ENCODE results near the gene ZRANB2. TPM values are rescaled to one million over a fixed set of nuclear protein-coding genes. Genes with fewer than 3 reads are reported as not detected.

ZRANB2 gene
- total and polyA plus RNA-seq, 2 donors (not counting 1 experiment from before 2014, with no cell fraction given) = 46.9 to 160 TPM

GRCh38 chr1:71026093-71026492 is 54.7 kb downstream of the ZRANB2 start:
- TF ChIP-seq EZH2 (IDR thresholded peaks at IDR 0.05; ENCODE audit: borderline replicate concordance, insufficient read depth, low read depth, low read length, poor library complexity, severe bottlenecking) (no peak), CTCF (IDR thresholded peaks at IDR 0.05) (no peak)
- H3K9ac ChIP-seq (ENCODE audit: low read length) = no peak overlapping the region
- no peaks in the 10 kb centered on the region for H3K4me1 ChIP-seq (ENCODE audit: control insufficient read depth in 2 of 2, insufficient read depth in 2 of 2, low read length in 2 of 2)
- H3K9me3 ChIP-seq (ENCODE audit: control extremely low read depth in 1 of 3, control insufficient read depth in 2 of 3, insufficient read depth in 1 of 3, low read length in 2 of 3) = no peaks in the 10 kb centered on the region
- WGBS (ENCODE audit: insufficient coverage) = no CpG with 5 or more reads among the region's 4 CpGs
- H2AFZ ChIP-seq (ENCODE audit: insufficient read depth, low read depth, low read length, poor library complexity, severe bottlenecking) = no peak overlapping the region
- Mint-ChIP-seq H3K27ac (no peak overlapping the region), H3K4me1 (no peaks in the 10 kb centered on the region), H3K4me3 (no peak overlapping the region), H3K9me3 (ENCODE audit: insufficient read depth) (no peaks in the 10 kb centered on the region), H3K27me3 (peaks cover 8% of the 10 kb centered on the region)
- no peaks in the 10 kb centered on the region for H4K20me1 ChIP-seq (ENCODE audit: control insufficient read depth, insufficient read depth, low read length, poor library complexity, severe bottlenecking)
- no peaks in the 10 kb centered on the region for H3K36me3 ChIP-seq (replicated peaks in 1 of 2; ENCODE audit: control extremely low read depth in 1 of 2, control insufficient read depth in 1 of 2, extremely low read depth in 1 of 2, insufficient read depth in 2 of 2, low read length in 1 of 2)
- no peak overlapping the region for H3K27ac ChIP-seq (ENCODE audit: low read length in 2 of 2)
- H3K4me2 ChIP-seq (replicated peaks; ENCODE audit: low read depth, low read length, poor library complexity, severe bottlenecking) = no peak overlapping the region
- no peak for ATAC-seq (ENCODE audit: low read depth)
- H3K79me2 ChIP-seq (ENCODE audit: control insufficient read depth, insufficient read depth, low read length) = no peaks in the 10 kb centered on the region
- intact Hi-C loops (cut with micrococcal nuclease) = no loop called here
- no peaks in the 10 kb centered on the region for H3K27me3 ChIP-seq (replicated peaks in 1 of 4; ENCODE audit: control extremely low read depth in 1 of 4, control insufficient read depth in 3 of 4, insufficient read depth in 4 of 4, low read length in 3 of 4)
- no peak overlapping the region for H3K4me3 ChIP-seq (ENCODE audit: control extremely low read depth in 1 of 5, extremely low read depth in 1 of 5, insufficient read depth in 1 of 5, low read depth in 2 of 5, low read length in 4 of 5)
- no peak for DNase-seq
- CTCF ChIA-PET = no interaction called here
- POLR2A ChIA-PET = no interaction called here

- 73% methylated on average over 3 of the region's 4 CpGs for WGBS (ENCODE audit: insufficient coverage)
- no peaks in the 10 kb centered on the region for H3K4me1 ChIP-seq (ENCODE audit: control insufficient read depth in 2 of 2, insufficient read depth in 2 of 2, low read length in 2 of 2)
- Mint-ChIP-seq H3K27me3 (peaks cover 9% of the 10 kb centered on the region), H3K9me3 (ENCODE audit: insufficient read depth) (no peaks in the 10 kb centered on the region), H3K4me3 (no peak overlapping the region), H3K27ac (no peak overlapping the region), H3K4me1 (no peaks in the 10 kb centered on the region)
- no peaks in the 10 kb centered on the region for H3K27me3 ChIP-seq (replicated peaks in 1 of 4; ENCODE audit: control extremely low read depth in 1 of 4, control insufficient read depth in 3 of 4, insufficient read depth in 4 of 4, low read length in 3 of 4)
- no peaks in the 10 kb centered on the region for H3K79me2 ChIP-seq (ENCODE audit: control insufficient read depth, insufficient read depth, low read length)
- no peak overlapping the region for H3K4me3 ChIP-seq (ENCODE audit: control extremely low read depth in 1 of 5, extremely low read depth in 1 of 5, insufficient read depth in 1 of 5, low read depth in 2 of 5, low read length in 4 of 5)
- CTCF ChIA-PET = no interaction called here
- H3K4me2 ChIP-seq (replicated peaks; ENCODE audit: low read depth, low read length, poor library complexity, severe bottlenecking) = no peak overlapping the region
- no peaks in the 10 kb centered on the region for H3K36me3 ChIP-seq (replicated peaks in 1 of 2; ENCODE audit: control extremely low read depth in 1 of 2, control insufficient read depth in 1 of 2, extremely low read depth in 1 of 2, insufficient read depth in 2 of 2, low read length in 1 of 2)
- H4K20me1 ChIP-seq (ENCODE audit: control insufficient read depth, insufficient read depth, low read length, poor library complexity, severe bottlenecking) = no peaks in the 10 kb centered on the region
- H2AFZ ChIP-seq (ENCODE audit: insufficient read depth, low read depth, low read length, poor library complexity, severe bottlenecking) = no peak overlapping the region
- DNase-seq (no peak), ATAC-seq (ENCODE audit: low read depth) (no peak)
- POLR2A ChIA-PET = no interaction called here
- no peak for TF ChIP-seq EZH2 (IDR thresholded peaks at IDR 0.05; ENCODE audit: borderline replicate concordance, insufficient read depth, low read depth, low read length, poor library complexity, severe bottlenecking)
- no peak for TF ChIP-seq CTCF (IDR thresholded peaks at IDR 0.05)
- intact Hi-C loops (cut with micrococcal nuclease) = no loop called here
- H3K9ac ChIP-seq (ENCODE audit: low read length) = no peak overlapping the region
- no peak overlapping the region for H3K27ac ChIP-seq (ENCODE audit: low read length in 2 of 2)
- no peaks in the 10 kb centered on the region for H3K9me3 ChIP-seq (ENCODE audit: control extremely low read depth in 1 of 3, control insufficient read depth in 2 of 3, insufficient read depth in 1 of 3, low read length in 2 of 3)
Measured at GRCh38 chr1:71023515-71023914, 57.3 kb downstream of the ZRANB2 start.

Data from B cell (primary cell).